Activated CD4-positive, CD25-positive, alpha-beta regulatory T cell treated with anti-CD3 and anti-CD28 coated beads, Interleukin-2, amount 50 U/mL, for 16 hours (primary cell): Measurements from ENCODE around the gene FBXO10.
A peak's percentile ranks its signal among the peaks of the same experiment; 100 is the strongest.

Experiments used
- DNase-seq: peaks from one replicate; pipeline ENCODE4 v3.0.0-alpha.2; 2020; ENCODE audit warnings: low read depth, low spot score

FBXO10 gene

DNA sequence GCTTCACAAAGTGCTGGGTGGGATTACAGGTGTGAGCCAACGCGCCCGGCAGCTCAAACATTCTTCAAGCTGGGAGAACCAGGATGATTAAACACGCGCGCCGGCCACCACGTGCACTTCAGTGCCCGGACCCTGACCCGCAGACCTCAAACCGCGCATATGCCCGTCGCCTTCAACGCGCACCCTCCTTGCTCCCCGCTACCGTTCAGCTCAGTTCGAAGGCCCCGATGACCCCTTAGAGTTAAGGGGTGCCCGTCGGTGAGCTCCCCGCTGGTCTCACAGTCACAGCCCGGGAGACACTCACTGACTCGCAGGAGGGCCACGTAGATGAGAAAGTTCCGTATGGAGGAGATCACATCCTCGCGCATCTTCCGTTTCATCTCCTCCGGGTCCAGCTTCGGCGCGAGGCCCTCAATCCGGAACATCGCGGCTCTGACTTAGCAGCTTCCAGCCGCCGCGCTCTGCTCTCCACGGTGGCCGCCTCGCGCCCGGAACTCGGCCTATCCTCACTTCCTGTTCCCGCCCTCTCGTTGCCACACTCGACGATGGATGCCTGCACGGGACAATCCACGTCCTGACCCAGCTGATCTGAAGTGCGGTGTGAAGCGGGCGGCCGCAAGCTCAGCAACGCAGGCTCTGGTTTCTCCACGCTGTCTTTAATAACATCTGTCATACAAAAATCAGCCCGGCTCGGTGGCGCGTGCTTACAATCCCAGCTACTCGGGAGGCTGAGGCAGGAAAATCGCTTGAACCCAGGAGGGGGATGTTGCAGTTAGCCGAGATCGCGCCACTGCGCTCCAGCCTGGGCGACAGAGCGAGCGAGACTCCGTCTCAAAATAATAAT, 16.1 kb upstream of the FBXO10 start, which contains the start of gene TOMM5:
Gene TOMM5, minus strand, starts transcription at position 490 of the 844 bp plus-strand sequence. Its CDS starts 65 bp downstream, at position 425.
- DNase-seq = peak; percentile 84

DNA sequence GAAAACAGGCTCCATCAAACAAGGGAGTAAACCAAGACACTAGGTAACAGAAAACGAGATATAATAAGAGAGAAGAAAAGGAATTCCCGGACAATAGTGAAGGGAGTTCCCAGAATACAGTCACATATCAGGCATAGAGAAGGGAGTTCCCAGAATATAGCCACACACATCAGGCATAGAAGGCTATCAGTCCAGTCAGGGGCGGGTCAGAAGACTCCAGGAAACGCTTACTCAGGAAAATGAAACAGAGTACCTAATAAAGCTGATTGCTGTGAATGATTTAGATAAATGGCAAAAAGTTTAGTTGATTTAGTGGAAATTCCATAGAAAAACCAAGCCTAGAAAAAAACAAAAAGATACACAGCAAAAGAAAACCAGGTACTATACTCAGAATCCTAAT, 11.3 kb upstream of the FBXO10 start:
- DNase-seq = no peak

DNA sequence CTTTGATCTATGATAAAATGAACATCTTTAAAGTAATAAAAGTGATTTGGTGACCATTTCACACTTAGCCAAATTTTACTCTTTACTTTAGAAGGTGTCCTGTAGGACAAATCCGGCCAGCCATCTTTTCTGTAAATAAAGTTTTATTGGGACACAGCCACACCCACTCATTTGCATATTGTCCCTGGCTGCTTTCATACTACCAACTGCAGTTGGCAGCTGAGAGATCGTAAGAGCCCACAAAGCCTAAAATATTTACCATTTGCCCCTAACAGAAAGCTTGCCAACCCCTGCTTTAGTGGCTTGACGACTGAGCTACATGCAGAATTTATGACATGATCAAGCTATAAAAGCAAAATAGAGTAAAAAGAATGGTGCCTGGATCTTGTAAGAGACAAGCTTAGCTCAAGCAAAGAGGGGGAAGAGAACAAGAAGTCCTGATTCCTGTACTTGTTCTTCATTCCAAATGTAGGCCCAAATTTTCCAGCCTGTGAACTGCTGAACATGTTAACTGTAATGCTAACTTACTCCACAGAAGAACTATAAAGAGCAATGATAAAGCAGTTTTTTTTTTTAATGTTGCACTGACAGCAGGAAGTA, 7.4 kb upstream of the FBXO10 start:
- no peak for DNase-seq

DNA sequence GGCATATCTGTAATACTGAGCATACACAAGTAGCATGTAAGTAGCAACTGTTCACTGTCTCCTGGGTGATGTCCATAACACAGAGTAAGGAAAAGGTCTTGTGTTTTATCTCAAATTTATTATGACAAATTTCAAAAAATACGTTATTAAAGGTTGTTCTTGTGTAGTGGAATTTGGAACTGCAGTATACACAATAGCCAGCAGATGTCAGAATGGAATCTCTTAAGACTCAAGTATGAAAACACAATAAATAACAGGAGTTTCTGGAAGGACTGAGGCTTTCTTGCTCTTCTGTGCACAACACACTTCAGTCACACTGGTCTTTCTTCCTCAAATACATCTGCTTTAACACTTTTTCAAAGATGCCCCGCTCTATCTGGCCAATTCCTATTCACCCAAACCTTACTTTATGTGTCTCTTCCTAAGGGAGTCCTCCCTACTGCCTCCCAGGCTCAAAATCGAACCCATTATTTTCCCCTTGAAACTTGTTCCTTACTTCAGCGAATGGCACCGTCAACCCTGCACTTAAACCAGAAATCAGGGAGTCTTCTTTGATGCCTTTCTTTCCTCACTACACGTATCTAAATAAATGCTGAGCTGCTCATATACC, 6.5 kb upstream of the FBXO10 start:
- no peak for DNase-seq

DNA sequence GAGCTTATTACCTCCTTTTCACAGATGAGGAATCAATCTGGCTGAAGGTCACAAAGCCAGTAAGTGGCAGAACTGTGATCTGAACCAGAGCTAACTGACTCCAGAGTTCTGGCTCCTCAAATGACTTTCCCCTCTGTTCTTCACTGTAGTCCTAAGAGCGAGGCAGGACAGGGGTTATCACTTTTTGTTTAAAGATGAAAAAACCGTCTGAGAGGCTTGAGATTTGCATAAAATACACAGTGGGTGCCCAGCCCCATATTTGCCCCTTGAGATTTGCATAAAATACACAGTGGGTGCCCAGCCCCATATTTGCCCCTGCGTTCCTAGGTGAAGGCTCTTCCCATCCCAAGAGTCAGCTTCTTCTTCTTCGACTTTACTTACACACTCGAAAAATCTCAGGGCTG, 667 bp downstream of the FBXO10 start:
- no peak for DNase-seq

DNA sequence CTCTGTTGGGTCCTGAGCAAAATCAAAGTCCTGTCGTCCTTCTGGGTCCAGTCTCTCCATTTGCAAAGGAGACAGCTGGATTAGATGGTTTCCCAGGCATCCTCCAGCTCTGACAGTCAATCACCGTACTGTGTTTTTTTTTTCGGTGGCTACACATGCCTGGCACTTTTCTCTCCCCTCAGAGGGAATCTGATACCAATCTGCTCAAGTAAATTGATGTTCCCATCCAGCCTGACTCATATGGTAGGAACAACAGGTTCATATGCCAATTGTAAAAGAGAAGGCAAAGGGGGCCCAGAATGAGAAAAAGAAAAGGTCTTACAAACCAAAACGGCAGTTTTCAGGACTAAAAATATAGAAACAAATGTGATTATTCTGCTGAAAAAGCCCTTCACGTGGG, 1.2 kb downstream of the FBXO10 start:
- no peak for DNase-seq

DNA sequence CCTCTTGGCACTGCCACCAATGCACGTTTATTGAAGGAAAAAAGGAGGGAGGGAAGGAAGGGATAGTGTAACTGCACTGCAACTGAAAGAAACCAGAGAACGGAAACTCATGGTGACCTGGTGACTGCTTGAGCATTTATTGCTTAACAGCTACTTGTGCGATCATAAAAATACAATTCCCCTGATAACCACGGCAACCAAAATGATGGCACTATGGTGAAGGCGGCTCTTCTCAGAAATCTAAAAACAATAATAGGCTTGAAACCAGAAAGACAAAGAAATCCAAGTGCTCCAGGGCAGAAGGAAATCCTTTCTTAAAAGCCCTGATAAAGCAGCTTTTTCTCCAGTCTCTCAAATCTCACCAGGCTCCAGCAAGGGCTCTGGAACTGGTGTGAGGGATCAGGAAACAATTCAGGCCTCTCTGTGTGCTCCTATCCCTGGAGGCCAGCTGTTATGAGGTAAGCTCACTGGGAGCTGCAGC, 1.9 kb downstream of the FBXO10 start:
- no peak for DNase-seq

DNA sequence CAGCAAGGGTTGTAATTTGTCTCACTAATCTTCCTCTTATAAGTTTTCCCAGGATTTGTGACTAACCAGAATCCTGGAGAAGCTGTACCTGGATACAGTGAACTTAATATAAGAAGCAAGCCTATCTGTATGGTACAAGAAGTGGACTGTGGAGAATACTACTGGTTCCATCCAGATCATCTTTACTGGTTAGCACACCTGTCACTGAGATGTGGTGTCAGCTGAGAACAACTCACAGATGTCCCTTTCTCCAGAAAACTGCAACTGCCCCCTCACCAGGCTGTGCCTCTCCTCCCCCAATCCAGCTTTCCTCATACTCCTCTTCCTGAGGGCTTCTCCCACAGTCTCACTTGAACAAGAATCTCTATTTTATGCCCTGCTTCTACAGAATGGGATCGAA, 4.9 kb downstream of the FBXO10 start:
- no peak for DNase-seq

DNA sequence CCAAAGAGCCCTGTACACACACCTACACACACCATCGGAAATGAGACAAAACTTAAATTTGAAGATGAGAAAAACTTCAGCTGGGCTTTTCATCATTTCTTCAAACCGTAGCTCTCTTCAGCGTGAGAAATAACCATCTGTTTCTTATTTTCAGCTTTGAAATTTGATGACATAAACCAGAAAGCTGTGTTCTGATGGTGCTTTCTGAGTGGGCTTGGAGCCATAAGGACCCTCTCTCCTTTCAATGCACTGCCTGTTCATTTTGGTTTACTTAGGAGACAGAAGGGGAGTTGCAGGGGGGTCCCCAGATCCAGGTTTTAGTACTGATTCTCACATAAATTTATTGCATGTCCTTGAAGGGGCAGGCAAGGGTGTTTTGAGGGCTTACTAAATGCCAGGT, 9.5 kb downstream of the FBXO10 start:
- DNase-seq = no peak

DNA sequence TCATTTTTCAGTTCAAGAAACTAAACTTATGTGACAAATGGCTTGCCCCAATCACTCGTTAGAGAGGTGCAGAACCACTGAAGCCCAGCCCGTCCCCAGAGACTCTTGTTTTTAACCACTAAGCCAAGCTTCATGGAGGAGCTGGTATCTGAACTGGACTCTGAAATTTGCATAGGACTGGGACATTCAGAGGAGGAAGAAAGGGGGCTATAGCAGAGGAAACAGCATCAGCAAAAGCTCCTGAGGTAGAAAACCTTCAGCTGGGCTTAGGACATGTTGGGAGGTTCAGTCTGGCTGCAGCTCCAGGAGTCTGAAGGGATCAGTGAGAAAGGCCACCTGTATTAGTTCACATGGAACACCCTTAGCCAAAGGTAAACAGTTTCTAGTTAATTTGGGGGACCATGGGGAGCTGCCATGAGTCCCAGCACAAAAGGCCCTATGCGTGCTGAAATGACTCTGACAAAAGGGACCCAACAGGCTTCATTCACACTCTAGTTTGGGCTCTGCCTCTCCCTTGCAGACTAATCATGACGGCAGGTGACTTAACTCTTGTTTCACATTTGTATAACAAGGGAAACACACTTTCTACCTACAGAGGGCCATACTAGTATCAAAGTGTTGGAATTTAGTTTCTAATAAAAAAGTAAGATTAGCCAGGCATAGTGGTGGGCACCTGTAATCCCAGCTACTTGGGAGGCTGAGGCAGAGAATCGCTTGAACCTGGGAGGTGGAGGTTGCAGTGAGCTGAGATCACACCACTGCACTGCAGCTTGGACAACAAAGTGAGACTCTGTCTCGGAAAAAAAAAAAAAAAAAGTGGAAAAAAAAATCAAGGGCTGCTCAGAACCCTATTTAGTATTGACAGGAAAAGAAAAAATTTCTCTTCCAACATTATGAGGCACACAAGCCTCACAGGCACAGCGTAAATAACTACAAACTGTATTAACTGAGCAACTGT, 10.2 kb downstream of the FBXO10 start:
- DNase-seq = no peak

DNA sequence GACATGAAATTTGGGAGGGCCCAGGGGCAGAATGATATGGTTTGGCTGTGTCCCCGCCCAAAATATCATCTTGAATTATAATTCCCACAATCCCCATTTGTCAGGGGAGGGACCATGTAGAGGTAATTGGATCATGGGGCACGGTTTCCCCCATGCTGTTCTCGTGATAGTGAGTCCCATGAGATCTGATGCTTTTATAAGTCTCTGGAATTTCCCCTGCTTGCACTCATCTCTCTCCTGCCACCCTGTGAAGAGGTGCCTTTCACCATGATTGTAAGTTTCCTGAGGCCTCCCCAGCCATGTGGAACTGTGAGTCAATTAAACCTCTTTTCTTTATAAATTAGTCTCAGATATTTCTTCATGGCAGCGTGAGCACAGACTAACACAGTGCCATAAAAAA, 11.3 kb downstream of the FBXO10 start:
- no peak for DNase-seq

DNA sequence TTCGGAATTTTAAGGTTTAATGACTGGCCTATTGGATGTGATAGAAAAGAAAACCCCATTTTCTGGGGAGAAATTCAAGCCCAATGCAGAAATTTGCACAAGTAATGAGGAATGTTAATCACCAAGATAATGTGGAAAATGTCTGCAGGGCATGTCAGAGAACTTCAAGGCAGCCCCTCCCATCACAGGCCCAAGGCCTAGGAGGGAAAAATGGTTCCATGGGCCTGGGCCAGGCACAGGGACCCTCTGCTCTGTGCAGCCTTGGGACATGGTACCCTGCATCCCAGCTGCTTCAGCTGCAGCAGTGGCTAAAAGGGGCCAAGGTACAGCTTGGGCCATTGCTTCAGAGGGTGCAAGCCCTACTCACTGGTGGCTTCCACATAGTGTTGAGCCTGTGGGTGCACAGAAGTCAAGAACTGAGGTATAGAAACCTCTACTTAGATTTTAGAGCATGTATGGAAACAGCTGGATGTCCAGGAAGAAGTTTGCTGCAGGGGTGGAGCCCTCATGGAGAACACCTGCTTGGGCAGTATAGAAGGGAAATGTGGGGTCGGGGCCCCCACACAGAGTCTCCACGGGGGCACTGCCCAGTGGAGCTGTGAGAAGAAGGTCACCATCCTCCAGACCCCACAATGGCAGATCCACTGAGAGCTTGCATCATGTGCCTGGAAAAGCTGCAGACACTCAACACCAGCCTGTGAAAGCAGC, 12.2 kb downstream of the FBXO10 start:
- DNase-seq = no peak

DNA sequence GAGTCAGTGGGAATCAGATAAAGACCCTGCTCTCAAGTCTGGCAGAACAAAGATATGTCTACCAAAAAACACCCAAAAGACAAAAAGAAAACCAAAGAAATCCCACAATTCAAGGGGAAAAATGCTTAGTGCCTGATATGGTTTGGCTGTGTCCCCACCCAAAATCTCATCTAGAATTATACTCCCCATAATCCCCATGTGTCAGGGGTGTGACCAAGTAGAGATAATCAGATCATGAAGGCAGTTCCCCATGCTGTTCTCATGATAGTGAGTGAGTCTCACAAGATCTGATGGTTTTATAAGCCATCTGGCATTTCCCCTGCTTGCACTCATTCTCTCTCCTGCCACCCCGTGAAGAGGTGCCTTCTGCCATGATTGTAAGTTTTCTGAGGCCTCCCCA, 13.4 kb downstream of the FBXO10 start:
- no peak for DNase-seq

DNA sequence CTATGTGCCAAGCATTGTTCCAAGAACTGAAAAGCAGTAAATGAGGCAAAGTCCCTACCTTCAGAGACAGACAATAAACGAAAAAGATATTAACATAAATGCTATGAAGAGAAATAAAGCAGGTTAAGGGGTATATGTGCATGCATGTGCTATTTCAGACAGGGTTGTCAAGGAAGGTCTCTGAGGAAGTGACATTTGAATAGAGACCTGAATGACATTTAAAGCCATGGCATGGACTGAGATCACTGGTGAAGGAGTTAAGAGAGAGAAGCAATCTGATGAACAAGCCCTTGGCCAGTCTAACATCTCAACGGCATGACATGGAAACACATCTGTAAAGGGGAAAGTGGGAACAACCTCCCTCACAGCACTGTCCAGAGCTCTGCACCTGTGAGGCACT, 14.5 kb downstream of the FBXO10 start:
- no peak for DNase-seq

DNA sequence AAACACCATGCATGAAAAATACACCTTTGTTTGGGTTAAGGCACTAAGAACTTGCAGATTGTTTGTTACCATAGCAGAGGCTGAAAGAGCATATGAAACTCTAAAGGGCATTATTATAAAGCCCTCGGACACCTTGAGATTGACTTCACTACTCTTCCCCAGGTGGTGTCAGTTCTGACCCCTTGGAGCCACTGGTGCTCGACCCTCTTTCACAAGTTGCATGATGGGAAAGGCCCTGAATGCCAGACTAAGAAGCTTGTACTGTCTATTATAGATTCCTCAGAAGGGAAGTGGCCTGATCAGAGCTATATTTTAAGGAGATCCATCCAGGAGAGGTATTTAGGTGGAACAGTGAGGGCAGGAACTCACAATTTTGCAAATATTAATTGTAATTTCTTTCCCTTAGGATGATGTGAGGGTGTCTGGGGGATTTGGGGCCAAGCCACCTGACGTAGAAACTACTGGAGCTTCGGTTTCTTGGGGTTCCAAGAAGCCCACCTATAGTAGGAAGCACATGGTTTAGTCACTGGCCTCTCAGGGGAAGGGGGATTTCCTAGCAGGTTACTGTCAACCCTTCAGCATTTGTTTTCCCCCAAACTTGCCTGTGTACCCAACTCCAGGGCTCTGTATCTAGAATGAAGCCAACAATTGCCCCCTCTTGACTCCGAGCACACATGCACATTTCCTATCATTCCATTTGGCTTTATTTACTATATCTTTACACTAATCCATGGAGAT, 16.2 kb downstream of the FBXO10 start:
- DNase-seq = no peak

DNA sequence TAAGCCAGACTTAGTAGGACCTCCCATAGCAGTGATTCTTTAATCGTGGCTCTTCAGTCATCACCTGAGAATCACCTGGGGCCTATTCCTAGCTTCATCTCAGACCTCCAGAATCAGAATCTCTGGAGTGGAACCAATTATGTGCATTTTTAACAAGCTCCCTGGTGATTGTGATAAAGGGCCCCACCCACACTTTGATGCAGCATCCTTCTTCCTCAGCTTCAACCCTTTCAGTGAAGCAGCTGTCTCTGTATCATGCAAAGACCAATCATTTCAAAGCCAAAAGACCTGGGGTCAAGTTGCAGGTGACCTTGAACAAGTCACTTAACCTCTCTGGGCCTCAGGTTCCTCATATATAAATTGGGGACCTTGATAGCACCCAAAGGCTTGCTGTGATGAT, 17.1 kb downstream of the FBXO10 start:
- no peak for DNase-seq

DNA sequence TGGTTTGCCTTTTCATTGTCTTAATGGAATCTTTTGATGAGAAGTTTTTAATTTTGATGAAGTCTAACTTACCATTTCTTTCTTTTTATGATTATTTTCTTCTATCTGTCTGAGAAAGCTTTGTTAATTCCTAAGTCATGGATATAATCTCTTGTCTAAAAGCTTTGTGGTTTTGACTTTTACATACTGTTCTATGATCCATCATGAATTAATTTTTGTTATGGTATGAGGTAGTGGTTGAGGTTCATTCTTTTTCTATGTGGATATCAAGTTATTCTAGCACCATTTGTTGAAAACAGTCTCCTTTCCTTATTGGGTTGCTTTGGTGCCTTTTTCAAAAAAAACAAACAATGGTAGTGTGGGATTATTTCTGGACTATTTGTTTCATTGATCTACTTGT, 20.4 kb downstream of the FBXO10 start:
- no peak for DNase-seq

DNA sequence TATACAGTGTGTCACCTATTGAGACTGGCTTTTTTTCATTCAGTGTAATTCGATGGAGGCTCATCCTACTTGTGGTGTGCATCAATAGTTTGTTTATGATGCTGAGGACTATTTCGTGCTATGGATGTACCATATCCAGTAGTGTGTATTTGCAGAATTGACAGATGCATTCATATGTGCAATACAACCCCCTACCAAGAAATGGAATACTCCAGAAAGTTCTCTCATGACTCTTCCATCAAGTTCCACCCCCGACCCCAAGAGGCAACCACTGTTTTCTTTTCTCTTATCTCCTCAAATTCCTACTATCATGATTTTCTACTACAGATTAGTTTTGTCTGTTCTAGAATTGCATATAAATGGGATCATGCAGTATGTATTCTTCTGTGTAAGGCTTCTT, 21.9 kb downstream of the FBXO10 start:
- DNase-seq = no peak

DNA sequence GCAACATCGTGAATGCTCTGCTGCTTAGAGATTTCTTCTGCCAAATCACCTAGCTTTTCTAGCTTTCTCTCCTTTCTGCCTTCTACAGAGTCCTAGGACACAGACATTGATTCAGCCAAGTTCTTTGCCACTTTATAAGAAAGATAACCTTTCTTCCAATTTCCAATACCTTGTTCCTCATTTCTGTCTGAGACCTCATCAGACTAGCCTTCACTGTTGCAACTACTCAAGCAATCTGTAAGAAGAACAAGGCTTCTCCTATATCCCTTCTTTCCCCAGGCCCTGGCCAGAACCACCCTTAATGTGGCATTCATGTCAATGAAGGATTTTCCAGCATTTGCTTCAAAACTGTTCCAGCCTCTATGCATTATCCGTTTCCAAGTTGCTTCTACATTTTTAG, 24.3 kb downstream of the FBXO10 start:
- no peak for DNase-seq

DNA sequence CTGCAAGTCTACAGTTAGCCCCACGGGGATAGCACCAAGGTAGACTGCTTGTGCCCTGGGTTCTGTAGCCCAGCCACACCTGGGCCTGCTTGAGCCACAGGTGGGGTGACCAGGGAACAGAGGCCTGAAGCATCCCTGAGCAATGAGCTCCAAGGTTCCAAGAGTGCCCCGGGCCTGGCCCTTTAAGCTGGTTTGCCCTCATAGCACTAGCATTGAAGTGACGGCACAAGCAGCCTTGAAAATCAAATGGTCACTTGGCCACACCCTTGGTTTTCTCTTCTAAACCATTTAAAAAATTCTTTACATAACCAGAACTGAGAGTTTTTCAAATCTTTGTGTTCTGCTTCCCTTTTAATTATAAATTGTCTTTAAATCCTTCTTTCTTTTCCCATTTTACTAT, 24.7 kb downstream of the FBXO10 start:
- no peak for DNase-seq
